Measurements from ENCODE around the gene CLDN17.

CLDN17 gene, protein sequence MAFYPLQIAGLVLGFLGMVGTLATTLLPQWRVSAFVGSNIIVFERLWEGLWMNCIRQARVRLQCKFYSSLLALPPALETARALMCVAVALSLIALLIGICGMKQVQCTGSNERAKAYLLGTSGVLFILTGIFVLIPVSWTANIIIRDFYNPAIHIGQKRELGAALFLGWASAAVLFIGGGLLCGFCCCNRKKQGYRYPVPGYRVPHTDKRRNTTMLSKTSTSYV
- long read RNA-seq, donor 1: 0 reads
- long read RNA-seq, donor 2: 0 reads
- long read RNA-seq, donor 3: 0 reads
- long read RNA-seq, donor 4: 0 reads
- long read RNA-seq, donor 5: 0 reads
- long read RNA-seq, donor 6: 0 reads
- long read RNA-seq, donor 7: 0 reads
- long read RNA-seq, donor 8: 0 reads

DNA sequence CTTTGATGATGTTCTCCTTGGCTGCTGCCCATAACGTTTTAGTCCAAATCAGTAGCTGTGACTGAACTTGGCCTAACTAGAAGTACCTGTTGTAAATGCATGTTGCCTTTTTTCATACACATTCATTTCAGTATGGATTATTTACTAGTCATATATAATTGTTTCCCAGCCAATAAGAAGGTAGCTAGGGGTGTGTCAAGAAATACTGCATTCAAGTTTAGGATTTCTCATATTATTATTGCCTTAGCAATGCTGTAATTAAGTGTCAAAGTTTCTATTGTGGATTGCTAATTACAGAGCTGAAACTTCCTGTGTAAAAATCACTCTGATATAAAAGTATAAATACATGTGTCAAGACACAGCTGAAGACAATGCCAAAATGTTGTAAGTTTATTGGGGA, at the start of gene CLDN17:
Gene CLDN17 (minus strand): TSS at position 101 of the 400 bp plus-strand sequence. CDS start 188 bp downstream, outside the sequence.
- no peak for DNase-seq

DNA sequence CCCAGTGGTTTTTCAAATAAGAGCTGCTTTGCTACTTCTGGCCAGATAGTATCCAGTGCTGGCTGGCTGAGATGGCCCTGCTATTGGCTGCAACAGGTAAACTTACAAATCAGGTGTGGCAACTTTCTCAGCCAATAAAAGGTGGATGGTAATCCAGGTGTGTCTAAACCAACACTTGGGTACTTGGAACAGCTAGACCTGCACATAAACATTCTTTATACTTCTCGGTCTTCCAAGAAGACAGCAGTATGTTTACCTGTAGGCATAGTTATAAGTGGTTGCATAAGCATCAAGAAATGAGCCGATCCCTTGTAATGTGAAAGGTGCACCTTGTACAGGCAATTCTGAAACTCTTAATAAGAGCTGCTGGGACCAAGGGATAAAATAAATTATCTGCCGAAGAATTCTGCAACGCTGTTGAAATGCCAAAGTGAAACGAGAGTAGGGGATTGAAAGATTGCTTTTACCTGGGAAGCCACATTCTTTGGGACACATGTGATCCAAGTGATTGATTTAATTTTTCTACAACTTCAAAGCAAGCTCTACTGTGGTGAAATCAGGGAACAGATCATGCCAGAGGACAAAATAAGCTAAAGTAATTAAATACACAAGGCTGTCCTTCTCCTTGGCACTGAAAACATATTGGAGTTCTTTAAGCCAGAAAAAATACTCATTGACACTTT, 49.6 kb upstream of the CLDN17 start, which contains the start of gene CLDN8:
Gene CLDN8 (minus strand): TSS at position 57 of the 683 bp plus-strand sequence. CDS start 172 bp downstream, outside the sequence.
- DNase-seq: peak; percentile 10

DNA sequence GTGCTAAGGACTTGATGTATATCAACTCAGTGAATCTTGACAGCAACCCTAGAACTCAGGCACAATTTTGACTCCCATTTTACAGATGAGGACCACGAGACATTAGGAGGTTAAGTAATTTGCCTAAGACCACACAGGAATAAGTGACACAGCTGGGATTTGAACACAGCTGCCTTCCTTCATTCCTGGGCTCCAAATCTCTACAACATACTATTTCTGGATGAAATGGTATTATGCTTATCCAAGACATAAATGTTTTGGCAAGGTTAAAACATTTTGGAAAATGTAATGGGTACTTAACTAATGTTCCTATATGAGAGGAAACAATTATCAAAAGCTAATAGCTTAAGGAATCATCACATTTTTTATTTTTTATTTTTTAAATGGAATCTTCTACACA, 44.5 kb upstream of the CLDN17 start:
- DNase-seq: no peak

DNA sequence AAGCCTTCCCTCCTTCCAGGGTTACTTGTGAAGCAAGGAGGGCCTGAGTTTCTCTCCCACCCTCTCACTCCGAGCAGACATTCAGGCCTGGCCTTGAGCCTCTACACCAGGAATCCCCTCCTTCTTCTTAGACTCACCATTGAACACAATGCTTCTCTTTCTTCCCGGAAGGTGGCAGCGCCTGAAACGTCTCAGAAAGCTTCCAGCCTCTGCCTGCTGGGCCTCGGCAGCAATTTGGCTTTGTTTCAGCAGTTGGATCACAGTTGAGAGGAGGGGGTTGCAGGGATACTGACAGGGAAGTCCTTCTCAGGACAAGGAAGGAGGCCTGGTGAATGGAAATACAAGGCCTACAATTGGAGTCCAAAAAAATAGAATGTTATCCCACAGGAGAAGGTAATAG, 43.0 kb upstream of the CLDN17 start:
- no peak for DNase-seq

DNA sequence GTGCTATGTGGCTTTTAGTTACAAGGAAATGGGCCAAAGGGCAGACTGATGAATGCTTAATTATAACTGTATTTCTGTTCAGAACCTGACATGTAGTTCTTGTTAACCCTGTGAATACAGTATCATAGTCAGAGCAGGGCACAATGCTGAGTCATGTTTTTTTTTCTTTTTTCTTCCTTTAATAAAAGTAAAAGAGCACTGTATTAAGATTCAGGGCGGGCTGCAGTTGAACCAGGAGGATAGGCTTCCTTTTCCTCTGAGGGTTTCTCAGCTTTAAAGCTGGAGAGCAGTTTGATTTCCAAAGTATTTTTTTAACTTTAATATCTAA, 40.6 kb upstream of the CLDN17 start:
- DNase-seq: no peak

DNA sequence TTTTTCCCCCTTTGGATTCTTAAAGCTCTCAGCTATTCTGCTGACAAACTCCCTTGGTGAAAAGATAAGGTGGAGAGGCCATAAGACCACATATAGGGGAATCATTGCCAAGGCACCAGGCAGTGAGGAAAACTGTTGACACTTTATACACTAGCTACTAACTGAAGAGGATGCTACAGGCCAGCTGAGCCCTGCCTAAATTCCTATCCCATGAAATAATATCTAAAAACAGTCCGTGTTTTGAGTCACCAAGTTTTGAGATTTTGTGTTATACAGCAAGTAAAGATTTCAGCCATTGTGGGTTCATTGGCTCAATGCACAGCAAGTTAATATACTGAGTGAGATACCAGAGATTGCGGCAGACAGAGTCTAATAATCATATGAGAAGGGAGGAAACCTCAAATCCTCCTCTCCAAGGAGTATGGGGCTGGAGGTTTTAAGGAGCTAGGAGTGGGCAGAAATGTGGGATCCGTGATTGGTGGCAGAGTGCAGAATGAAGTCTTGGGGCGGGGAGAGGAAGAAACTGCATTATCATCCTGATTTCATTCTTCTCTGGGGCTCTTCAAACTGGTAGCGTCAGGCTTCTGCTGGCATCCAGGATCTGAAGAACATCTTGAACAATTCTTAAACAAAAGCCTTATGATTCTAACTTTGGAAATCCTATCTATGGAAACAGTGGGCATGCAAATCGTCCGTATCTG, 40.1 kb upstream of the CLDN17 start:
- no peak for DNase-seq

DNA sequence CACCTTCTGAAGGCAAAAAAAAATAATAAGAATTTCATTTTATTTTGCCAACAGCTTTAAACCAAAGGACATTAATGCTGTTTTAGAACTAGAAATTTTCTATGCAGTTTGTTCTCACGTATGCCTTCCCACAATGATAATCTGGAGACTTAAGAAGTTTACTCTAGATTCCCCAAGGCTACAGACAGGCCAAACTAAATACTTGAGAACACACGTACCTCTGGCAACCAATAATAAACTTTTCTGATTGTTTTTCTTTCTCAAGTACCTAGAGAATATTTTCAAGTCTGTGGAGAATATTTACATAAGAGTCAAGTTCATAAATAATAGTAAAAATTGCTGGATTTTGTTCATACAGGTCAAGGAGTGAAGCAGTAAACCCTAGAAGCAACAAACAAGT, 33.4 kb upstream of the CLDN17 start:
- DNase-seq: no peak

DNA sequence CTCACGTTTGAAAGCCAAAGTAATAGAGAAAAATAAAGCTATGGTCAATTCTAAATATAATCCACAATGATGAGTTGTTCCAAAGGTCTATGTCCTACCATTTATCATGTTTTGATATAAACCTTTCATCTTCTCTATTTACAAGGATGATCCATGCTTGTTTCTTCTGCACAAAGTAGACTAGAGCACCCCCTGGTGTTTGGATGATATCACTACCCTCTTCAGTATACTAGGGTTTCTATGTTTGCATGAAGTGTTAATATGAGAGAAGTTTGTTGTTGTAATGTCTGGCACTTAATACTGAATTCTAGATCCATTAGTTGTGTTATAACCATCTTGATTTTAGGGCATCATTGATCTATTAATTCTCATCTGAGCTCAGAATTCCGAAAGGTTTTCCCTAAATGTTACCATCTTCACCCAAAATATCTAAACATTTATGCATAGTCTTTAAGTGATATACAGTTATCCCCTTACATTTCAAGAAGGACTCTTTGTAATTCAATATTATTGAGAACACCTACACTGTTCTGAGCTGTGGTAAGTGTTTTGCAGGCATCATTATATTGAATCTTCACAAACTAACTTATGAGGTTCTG, 28.2 kb upstream of the CLDN17 start:
- no peak for DNase-seq

DNA sequence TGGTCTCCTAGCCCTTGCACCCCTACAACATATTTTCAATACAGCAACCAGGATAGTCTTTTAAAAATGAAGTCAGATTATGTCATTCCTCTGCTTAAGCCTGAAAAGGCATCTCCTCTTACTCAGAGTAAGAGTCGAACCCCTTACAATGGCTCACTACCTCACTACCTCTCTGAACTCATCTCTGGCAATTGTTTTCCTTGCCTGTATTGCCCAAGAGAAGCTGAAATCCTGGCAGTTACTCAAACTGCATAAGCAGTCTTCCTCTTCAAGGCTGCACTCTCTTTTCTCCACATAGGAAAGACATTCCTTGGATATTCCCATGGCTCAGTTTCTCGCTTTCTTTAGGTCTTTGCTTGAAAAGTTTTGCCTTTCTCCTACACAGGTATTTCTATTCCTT, 26.6 kb upstream of the CLDN17 start:
- no peak for DNase-seq

DNA sequence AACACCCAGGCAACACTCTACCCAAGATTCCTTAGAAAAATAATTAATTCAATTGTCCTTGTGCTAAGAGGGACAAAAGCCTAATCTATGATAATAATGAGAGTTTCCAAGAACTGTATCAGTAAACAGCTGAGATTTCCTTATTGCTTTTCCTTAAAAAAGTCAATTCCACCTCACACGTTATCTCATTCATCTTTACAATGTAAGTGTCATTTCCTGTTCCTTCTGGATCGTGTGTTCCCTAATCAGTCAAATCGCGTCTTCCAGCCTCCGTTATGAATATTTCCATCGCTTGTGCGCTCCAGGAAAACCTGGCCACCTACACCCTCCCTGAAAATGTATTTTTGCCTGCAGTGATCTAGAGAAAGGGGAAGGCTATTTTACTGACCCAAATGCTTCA, 23.9 kb upstream of the CLDN17 start:
- DNase-seq: no peak

DNA sequence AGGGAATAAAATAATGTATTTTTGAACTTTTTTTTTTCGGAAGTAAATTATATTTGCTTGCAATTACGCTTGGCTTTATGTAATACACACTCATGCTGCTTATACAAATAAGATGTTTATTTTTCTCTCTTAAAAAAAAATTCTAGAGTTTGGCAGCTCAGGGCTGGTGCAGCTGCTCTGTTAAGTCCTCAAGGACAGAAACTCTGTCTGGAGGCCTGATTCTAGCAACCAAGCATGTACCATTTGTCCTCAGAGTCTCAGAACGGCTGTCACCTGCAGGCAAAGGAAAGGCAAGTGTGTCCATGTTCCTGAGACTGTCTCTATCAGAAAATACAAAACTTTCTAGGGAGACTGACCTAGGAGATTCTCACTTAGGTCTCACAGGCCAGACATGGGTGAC, 23.2 kb upstream of the CLDN17 start:
- DNase-seq: no peak

DNA sequence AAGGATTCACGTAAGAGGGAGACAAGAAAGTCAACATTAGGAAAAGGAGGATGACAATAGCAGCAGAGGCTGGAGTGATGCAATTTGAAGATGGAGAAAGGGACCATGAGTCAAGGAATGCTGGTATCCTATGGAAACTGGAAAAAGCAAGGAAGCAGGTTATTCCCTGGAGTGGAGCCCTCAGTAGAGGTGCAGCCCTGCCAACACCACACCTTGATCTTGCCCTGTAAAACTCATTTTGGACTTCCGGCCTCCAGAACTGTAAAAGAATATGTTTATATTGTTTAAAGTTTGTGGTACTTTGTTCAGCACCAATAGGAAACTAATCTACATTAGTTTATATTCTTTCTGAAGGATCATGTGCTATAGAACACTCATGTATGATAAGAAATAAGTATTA, 19.6 kb upstream of the CLDN17 start:
- DNase-seq: no peak

DNA sequence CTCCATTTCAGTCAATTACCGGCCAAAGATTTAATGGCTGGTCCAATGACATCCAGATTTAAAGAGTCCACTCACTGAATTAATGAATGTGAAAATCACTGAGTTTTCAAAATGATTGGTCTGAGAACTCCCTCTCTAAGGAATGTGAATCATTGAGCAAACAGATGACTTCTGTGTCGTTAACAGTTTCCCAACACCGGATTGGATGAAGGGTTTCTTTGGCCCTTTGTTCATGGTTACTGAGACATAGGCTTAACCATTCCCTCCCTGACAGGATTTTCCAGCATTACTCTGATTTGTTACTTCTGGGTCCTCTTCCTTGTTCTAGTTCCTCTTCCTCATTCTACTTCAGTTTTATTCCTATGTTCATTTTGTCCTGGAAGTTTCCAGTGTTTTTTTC, 1.5 kb upstream of the CLDN17 start:
- no peak for DNase-seq

DNA sequence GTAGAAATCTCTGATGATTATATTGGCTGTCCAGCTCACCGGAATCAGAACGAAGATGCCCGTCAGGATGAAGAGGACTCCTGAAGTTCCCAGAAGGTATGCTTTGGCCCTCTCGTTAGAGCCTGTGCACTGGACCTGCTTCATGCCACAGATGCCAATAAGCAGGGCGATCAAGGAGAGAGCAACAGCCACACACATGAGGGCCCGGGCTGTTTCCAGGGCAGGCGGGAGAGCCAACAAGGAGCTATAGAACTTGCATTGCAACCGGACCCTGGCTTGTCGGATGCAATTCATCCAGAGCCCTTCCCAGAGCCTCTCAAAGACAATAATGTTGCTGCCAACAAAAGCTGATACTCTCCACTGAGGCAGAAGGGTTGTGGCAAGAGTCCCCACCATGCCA, 434 bp downstream of the CLDN17 start:
- no peak for DNase-seq

DNA sequence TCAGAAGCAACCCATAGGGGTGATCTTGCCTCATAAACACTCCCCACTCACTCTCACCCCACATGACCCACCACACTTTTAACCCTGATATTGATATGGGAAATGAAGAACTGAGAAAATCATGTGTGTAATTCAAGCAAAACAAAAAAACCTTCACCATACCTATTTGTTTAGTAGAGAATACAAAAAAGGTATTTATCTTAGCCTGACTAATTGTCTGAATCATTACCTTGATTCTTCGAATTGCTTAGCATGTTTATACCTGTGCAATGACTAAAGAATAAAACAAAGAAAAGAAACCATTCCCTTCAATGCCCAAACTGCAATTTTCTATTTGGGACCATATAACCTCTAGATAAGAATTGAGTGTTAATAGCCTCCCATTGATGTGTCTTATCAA, 1.8 kb downstream of the CLDN17 start:
- DNase-seq: no peak

DNA sequence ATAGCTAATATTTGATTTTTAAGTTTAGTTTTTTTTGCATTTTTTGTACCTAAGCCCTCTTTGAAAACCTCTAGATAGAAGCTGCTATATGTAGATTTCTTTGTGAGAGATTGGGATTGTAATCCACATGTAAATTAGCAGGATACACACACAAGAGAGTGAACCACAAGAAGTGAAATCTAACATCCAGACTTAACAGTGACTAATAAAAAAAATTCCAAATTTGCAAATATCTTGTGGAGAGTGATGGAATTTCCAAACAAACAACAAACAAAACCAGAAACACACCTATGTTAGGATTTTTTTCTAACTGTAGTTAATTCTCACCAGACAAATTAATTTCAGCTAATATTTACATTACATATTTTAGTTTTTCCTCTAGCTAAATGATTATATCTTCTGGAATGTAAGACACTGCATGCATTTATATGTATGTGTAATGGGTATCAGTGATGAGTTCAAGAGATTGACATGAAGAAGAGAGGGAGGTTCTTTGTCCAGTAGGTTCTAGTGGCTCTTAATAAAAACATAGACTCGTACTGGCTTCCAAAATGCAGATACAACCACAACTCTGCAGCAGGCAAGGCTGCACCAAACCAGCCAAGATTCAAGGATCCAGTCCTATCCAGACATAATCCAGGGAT, 12.8 kb downstream of the CLDN17 start:
- no peak for DNase-seq

DNA sequence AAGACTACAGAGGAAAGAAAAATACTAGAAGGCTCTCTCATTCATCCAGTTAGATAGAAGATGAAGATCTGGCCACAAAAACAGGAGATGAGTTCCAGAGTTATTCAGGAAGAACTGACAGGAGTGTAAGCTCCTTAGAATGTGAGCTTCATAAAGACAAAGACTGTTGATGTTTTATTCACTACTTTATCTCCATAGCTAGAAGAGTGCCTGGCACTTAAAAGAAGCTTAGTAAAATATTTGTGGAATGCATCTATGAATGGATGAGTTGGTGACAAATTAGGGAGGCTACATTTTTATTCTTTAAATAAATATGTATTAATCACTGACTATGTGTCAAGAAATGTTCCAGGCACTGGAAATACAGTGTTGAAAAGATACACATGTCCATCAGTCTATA, 13.8 kb downstream of the CLDN17 start:
- DNase-seq: no peak

DNA sequence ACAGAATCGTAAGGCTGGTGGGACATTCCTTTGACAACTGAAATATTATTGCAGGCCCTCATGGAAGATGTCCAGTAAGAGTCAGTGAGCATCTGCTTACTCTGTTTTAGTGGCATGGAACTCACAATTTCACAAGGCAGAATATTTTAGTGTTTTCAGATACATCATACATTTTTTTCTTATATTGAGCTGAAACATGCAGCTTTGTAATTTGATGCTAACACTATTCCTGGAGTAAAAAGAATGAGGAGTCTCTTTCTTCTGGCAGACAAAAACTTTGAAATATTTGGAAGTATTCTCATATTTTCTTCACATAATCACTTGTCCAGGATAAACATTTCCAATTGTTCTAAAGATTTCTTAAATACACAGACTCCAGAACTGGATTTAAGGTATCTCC, 17.7 kb downstream of the CLDN17 start:
- no peak for DNase-seq

DNA sequence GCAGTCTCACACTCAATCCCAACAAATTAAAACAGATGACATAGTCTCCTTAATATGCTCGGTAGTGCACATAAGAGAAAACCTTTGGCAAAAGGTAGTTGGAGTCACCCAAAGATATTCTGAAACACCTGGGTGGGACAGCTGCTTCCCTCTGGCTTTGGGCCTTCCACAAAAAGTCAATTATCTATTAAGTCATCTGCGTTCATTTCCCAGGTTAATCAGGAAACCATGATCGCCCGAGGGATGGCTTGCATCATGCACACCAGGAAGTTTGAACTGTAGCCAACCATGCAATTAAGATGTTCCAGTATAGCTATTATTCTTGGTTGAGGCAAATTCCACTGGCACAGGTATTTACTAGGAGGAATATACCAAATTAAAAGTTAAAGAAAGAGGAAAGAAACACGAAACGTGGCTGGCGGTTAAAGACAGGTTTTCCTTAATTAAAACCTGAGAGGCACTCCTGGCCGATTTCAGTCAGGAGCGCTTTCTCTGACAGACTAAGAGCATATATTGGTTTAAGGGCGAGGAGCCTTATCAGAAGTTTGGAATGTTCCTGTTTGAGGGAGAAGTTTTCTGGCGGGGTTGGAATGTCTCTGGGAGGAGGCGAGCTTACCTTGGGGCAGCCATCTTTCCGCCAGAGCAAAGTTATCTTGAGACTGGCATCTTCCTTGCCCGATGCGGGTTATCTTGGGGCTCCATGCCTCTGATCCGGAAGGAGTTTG, 19.9 kb downstream of the CLDN17 start:
- DNase-seq: no peak

DNA sequence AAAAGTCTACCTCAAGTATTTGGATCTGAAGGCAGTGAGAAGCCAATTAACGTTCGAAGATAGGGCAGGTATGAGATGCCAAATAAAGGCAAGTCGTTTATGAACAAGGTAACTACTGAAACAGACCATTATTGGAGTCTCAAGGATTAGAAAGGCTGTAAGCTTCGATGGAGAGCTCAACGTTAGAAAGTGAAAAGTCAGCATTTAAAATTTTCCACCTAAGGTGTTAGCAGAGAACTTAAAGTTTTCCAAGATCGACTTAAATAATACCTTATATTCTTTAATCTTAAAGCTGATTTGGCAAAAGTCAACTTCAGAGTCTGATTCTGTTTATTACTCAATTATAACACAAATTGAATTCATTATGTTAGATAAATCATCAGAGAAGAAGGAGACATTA, 28.1 kb downstream of the CLDN17 start:
- DNase-seq: no peak

DNA sequence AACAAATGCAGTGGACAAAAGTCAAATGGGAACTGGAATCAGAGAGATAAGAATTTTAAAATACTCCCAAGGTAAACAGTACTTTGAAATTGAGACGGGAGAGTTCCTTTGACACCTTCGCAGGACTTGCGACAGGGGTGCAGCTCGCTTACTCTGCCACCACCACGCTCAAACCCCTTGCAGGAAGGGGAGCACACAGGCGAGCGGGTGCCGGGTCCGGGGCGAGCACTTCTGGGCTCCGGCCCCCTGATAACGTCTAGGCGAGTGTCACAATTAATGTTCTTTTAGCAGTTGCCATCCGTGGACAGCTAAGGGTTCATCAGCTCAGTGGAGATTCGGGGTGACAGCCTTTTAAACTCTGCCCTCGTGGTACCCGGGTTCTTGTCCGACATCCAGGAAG, 37.4 kb downstream of the CLDN17 start:
- DNase-seq: no peak

DNA sequence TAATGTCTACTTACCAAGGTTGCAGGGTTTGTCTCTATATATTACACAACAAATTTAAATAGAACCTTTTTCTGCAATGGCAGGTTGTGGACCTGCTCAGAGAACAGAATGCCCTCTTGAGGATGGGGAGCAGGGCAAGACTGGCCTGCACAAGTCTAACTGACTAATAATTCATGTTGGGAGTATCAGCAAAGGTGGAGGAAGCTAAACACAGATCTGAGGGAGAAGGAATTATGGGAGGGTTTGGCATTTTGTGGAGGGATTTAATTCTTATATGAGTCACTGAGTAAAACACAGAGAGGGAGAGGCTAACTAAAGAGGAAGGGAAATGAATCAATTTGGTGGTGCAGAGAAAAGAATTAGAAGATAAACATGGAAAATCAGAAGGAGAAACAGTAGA, 40.0 kb downstream of the CLDN17 start:
- DNase-seq: no peak
